ENCODE data around the gene ZNF462.
"Not testable (repeated sequence)": the region's sequence is repeated elsewhere in the genome, so short reads cannot be mapped to it uniquely, and the experiment has no call there.

The ZNF462 gene, protein sequence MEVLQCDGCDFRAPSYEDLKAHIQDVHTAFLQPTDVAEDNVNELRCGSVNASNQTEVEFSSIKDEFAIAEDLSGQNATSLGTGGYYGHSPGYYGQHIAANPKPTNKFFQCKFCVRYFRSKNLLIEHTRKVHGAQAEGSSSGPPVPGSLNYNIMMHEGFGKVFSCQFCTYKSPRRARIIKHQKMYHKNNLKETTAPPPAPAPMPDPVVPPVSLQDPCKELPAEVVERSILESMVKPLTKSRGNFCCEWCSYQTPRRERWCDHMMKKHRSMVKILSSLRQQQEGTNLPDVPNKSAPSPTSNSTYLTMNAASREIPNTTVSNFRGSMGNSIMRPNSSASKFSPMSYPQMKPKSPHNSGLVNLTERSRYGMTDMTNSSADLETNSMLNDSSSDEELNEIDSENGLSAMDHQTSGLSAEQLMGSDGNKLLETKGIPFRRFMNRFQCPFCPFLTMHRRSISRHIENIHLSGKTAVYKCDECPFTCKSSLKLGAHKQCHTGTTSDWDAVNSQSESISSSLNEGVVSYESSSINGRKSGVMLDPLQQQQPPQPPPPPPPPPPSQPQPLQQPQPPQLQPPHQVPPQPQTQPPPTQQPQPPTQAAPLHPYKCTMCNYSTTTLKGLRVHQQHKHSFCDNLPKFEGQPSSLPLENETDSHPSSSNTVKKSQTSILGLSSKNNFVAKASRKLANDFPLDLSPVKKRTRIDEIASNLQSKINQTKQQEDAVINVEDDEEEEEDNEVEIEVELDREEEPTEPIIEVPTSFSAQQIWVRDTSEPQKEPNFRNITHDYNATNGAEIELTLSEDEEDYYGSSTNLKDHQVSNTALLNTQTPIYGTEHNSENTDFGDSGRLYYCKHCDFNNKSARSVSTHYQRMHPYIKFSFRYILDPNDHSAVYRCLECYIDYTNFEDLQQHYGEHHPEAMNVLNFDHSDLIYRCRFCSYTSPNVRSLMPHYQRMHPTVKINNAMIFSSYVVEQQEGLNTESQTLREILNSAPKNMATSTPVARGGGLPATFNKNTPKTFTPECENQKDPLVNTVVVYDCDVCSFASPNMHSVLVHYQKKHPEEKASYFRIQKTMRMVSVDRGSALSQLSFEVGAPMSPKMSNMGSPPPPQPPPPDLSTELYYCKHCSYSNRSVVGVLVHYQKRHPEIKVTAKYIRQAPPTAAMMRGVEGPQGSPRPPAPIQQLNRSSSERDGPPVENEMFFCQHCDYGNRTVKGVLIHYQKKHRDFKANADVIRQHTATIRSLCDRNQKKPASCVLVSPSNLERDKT (N-terminal part only)

GRCh38 chr9:106862821-106863720 lies at the start of gene ZNF462:
TSS of gene ZNF462 (plus strand) at chr9:106863166. CDS start at chr9:106923384, 60,218 bp downstream.
- peak; percentile 71 for DNase-seq

DNA sequence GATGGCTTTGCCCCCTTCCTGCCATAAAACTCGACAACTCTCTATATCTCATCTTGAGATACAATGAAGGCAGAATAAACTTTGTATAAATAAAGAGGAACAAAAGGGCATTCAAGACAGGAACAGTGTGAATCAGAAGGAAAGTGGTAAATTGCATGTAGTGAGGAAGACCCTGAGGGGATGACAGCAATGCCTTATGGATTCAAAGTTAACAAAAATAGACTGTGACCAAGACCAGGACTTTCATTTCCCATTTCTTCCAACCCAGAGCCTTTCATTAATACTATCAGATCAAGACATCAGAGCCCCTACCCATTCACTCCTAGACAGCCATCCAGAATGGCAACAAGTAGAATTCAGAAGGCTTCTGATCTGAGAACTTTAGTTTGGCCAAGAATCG lies 46.4 kb upstream of the ZNF462 start:
- DNase-seq = no peak

GRCh38 chr9:106818034-106818433 lies 44.9 kb upstream of the ZNF462 start:
- no peak for DNase-seq

GRCh38 chr9:106820866-106821265 lies 42.1 kb upstream of the ZNF462 start:
- peak; percentile 16 for DNase-seq

DNA sequence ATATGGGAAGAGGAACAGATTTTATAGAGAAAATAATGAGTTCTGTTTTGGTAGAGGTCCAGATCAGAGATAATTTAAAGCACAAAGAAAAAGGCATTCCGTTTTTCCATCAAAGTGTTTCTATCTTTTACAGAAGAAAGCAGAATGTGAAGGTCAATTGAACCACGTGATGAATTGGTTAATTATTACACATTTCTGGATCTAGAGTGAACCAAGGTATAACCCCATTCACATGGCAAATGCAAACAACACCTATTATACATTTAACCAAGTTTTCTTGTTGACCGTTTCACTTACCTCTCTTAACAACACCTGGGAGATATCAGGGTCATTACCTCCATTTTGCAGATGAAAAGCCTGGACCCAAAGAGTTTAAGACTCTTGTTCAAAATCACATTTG lies 34.9 kb upstream of the ZNF462 start:
- DNase-seq = no peak

DNA sequence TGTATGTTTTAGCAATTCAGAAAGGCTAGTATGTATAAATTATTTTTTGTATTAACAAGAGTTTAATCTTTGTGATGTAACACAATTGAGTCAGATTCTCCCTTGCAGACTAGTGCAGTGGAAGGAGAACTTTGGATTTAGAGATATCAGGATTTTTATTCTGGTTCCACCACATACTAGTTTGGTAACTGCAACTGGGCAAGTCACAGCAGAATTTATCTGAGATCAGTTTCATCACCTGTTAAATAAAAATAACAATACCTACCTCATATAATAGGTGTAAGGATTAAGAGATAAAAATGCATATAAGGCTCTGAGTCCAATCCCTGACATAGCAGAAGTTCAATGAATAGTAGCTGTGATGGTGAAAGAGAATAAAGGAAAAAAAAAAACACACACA lies 34.0 kb upstream of the ZNF462 start:
- no peak for DNase-seq

- DNase-seq = no peak
These were observed 33.1 kb upstream of the ZNF462 start for GRCh38 chr9:106829666-106830408.

GRCh38 chr9:106830527-106831150 lies 32.3 kb upstream of the ZNF462 start:
- no peak for DNase-seq

DNA sequence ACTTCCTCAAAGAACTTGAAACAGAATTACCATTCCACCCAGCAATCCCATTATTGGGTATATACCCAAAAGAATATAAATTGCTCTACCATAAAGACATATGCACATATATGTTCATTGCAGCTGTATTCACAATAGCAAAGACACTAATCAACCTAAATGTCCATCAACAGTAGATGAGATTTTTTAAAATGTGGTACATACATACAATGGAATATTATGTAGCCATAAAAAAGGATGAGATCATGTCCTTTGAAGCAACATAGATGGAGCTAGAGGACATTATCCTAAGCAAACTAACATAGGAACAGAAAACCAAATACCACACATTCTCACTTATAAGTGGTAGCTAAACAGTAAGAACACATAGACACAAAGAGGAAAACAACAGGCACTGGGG lies 28.1 kb upstream of the ZNF462 start:
- DNase-seq = no peak

DNA sequence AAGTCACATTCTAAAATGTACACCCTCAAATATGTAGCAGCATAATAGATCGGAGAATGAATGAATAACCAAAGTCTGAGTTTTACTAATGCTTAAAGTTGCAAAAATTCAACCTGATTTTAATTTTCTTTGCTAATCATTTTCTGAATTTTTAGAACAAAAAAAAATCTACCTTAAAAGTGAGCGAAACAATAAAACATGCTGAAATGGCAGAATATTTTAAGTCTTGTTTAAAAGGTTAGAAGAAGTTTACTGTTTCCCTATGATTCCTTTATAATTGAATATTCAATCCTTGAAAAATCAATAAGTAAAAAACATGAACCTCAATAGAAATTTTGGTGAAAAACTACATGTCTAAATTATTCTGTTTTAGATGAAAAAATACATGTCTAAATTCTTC lies 27.1 kb upstream of the ZNF462 start:
- DNase-seq = no peak

DNA sequence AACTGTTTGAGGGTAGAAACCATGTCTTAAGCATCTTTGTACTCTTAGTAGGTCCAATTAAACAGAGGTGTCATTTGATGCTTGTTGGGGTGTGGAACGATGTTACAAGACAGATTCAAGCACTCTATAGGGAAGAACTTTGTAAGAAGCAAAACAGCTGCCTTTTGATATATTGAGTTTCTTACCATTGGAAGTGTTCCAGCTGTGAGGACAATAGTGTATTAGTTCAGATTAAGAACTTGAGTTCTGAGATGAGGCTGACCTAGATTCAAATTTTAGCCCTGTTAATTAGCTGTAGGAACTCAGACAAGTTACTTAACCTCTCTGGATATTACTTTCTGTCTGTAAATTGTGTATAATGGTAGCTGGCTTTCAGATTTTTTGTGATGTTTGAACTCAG lies 19.6 kb upstream of the ZNF462 start:
- no peak for DNase-seq

- DNase-seq = no peak
These were observed 16.7 kb upstream of the ZNF462 start for GRCh38 chr9:106846307-106846706.

DNA sequence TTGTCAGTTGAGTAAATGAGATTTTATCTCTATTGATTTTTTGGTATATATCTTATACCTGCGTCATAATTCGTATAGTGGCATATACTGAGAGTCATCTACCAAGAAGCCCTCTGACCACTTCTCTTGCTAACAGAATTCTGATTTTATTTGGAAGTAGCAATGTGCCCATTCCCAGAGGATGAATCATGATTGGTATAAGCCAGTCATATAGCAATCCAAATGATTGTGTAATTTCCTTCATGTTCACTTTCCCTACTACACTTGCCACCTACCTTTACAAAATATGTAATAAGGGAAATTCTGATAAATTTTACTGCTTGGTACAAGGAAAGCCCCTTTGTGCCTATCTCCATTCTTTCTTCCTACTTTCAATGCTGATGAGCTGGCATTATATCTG lies 16.1 kb upstream of the ZNF462 start:
- DNase-seq = peak; percentile 88

GRCh38 chr9:106851640-106852039 lies 11.3 kb upstream of the ZNF462 start:
- not testable (repeated sequence) for DNase-seq

- no peak for DNase-seq
These were observed 5.0 kb upstream of the ZNF462 start for GRCh38 chr9:106857811-106858470.

DNA sequence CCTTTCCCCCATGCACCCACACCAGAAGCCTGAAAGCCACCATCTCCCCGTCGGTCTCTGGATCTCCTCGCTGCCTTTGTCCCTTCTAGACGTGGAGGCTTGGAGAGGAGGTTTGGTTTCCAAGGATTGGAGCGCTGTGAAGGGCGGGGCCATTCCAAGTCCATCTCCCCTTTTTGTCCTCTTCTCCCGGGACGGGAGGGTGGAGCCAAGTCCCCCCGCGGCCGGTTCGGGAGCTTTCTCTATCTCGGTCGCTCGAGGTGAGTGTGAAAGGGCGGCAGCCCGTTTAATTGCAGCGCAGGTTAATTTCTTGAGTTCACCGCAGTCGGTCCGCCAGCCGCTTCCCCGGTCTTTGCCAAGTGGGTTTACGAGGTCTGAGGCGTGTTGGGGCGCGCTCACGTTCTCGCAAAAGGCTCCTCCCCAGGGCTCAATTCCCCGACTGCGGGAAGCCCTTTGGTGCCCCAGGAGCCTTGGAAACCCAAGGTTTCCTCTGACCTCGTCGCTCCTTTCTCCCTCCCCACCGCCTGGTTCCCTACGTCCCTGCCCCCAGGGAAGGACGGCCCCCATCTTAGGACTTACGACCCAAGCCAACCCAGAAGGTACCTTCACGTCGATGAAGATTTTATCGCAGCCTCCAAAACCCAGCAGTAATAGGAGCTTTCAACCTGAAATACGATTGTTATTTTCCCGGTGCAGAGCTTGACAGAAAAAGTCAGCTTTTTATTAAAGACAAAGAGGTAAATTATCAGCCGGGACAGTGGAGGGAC lies 2.8 kb upstream of the ZNF462 start:
- no peak for DNase-seq

DNA sequence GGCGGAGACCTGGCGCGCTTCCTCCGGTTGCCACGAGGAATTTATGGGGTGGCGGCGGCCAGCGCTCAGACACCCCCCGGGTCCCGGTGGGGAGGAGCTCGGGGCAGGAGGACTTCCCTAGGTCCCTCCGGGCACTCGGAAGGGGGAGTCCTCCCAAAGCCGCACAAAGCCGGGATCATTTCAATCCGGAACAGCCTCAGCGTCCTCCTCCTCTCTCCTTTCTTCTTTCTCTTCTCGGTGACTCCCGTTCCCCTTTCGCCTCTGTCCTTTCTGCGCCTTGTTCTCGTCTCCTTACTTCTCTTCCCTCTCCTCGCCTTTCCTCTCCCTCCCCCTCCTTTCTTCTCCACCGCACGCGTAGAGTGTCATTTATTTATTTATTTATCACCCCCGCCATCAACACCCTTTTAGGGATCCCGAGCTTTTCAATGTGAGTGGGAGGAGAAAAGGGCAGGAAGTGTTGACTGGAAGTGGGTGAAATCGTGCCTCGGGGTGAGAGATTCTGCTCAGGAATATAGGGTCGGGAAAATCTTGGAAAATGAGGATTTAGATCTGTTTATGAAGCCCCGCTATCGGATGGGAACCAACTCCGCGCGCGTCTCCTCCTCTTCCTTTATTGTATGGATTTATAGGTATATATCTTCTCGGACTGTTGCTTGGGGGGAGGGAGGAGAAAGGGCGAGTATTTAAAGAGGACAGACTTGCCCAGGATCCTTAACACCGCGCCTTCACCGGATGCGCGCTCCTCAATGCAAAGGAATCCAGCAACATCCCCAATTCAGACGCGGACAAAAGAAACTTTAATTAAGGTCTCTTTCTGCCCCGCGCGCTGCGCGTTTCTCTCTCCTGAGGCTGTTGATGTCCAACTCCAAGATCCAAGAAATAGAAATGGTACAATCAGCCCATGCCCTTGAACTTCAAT lies 2.0 kb upstream of the ZNF462 start:
- DNase-seq = peak; percentile 14

GRCh38 chr9:106861640-106862109 lies 1.3 kb upstream of the ZNF462 start:
- DNase-seq = no peak

Measured in NCI-H226 (cell line).